GM21360 (cell line): Measurements from ENCODE around the gene C22orf15.

Experiments used
- ATAC-seq: cut with Tn5 transposase; IDR thresholded peaks from one replicate; pipeline ENCODE4 v1.9.1; 2021; ENCODE audit warnings: mild to moderate bottlenecking, moderate library complexity; ENCODE audit not compliant: unreplicated experiment

C22orf15 gene

GRCh38 chr22:23786752-23787599 lies 24.2 kb downstream of the C22orf15 start, which contains the start of gene SMARCB1:
Gene SMARCB1 (plus strand): TSS chr22:23786966. CDS start chr22:23787170, 204 bp downstream.
- peak; percentile 70 for ATAC-seq

- no peak for ATAC-seq
Measured at GRCh38 chr22:23787600-23787896, 24.8 kb downstream of the C22orf15 start.

- ATAC-seq = no peak
Measured at GRCh38 chr22:23787910-23788309, 25.1 kb downstream of the C22orf15 start.

- no peak for ATAC-seq
Measured at GRCh38 chr22:23789121-23789520, 26.3 kb downstream of the C22orf15 start.

GRCh38 chr22:23789638-23790037 lies 26.8 kb downstream of the C22orf15 start:
- ATAC-seq = no peak

- ATAC-seq = no peak
Measured at GRCh38 chr22:23790819-23791737, 28.3 kb downstream of the C22orf15 start.

- ATAC-seq = no peak
Measured at GRCh38 chr22:23791738-23792645, 29.2 kb downstream of the C22orf15 start.

- ATAC-seq = no peak
Measured at GRCh38 chr22:23793326-23793725, 30.5 kb downstream of the C22orf15 start.

- ATAC-seq = no peak
Measured at GRCh38 chr22:23796461-23796860, 33.7 kb downstream of the C22orf15 start.

- ATAC-seq = peak; percentile 53
Measured at GRCh38 chr22:23800297-23801237, 37.8 kb downstream of the C22orf15 start.

GRCh38 chr22:23801238-23801821 lies 38.5 kb downstream of the C22orf15 start:
- ATAC-seq = no peak

- no peak for ATAC-seq
Measured at GRCh38 chr22:23801886-23802377, 39.1 kb downstream of the C22orf15 start.

- no peak for ATAC-seq
Measured at GRCh38 chr22:23803001-23803819, 40.4 kb downstream of the C22orf15 start.

- ATAC-seq = no peak
Measured at GRCh38 chr22:23804781-23805291, 42.0 kb downstream of the C22orf15 start.

GRCh38 chr22:23806837-23807236 lies 44.0 kb downstream of the C22orf15 start:
- ATAC-seq = no peak

GRCh38 chr22:23812378-23812777 lies 49.6 kb downstream of the C22orf15 start:
- ATAC-seq = no peak
